NCI-H187 treated with DMSO at 0.1 percent for 48 hours (cell line): ENCODE measurements around the gene DHX29.

Source experiments
- DNase-seq: peaks from one replicate; lab custom pipeline; 2025; lab: John Stamatoyannopoulos, UW

Gene DHX29

DNA sequence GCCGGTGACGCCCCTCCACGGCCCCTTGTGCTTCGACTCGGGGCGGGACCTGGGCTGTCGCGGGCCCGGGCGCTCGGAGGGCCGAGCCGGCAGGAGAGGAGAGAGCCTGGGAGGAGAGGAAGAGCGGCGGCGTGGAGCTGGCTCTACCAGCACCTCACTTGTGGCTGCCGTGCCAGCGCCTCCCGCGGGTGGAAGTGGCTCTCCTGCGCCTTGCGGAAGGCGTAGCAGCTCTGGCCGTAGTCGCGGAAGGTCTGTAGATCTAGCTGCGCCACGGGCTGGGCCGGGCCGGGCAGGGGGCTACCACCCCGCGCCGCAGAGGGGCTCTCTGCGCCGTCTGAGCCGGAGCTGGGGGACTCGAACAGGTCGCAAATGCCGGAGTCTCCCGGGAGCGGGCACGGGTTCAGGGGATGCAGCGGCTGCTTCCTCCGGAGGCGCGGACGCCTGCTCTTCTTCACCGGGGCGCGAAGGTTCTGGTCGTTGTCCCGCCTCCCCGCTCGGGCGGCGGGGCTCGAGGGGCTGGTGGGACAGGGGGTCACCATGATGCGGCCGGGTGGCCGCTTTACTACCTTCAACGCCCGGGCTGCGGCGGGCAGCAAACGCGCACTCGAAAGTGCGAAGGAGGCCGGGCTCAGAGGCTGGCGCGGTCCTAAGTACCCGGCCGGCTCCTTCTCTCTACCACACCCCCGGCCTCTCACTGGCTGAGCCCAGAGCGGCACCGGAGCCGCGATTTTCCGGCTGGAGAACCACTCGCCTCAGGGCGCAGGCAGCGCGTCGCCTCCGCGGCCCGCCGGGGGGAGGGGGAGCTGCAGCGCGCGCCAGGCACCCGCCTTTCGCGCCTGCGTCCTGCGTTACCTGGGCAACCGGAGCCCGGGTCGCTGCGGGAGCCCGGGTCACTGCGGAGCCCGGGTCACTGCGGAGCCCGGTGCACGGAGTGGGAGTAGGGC lies 74.2 kb downstream of the DHX29 start, which contains the start of gene CCNO:
CCNO (minus strand) TSS at position 624 of the 944 bp plus-strand sequence; CDS start at position 539, 85 bp downstream.
- peak; percentile 66 for DNase-seq

- DNase-seq, result no peak
Measured at GRCh38 chr5:55232271-55232984, 75.1 kb downstream of the DHX29 start.

GRCh38 chr5:55231919-55232270 lies 75.6 kb downstream of the DHX29 start:
- no peak for DNase-seq

GRCh38 chr5:55231029-55231918 lies 76.2 kb downstream of the DHX29 start:
- DNase-seq, result no peak

DNA sequence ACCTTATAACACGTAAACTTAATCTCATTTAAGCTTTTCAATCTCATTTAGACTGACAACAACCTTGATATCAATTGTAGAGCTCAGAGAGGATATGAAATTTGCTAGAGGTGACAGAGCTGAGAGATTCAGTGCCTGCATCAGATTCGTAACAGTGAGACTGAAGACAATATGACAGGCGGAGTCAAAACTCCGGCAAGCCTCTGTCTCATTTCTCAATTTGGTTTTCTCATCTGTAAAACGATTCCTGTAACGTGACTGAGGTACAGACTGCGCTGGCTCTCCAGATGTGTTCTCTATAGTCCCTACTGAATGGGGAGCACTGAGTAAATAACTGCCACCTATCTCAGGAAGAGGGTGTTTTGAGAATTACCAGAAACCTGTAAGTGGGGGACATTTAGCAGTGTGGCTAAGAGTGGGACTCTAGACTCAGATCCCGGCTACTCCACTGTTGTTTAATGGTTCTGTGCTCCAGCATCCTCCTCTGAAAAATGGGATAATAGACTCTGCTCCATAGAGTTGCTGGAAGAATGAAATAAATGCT lies 77.3 kb downstream of the DHX29 start:
- no peak for DNase-seq

DNA sequence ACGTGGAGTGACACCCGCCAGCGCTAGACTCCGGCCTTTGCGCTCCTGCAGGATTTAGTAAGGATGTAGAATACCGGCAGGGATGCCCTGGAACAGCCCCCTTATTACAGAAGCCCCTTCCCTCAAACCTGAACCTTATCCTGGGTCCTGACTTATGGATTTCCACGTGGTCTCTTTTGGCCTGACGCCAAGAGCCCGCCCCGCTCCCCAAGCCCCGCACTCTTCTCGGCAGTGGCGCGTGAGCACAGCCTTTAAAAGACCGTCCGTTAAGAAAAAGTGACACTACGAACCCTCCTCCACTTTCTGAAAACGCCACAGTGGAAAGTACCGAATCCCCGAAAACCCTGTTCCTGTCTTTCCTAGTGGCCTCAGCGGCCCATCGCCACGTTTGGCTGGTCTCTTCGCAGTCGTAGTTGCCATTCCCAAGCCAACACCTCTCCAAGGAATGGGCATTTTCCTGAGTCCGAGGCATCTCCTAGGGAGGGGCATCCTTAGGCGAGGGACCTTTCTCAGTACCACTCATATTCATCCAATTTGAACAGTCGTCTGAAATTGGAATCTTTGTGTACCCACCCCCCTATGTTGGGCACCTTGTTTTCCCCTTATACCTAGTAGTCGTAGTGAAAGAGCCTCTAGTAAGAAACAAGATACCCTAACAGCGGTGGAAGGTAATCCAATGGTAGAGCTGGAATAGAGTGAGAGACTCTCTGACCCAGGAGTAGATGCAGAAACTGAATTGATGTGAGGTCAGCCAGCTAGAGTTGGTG lies 79.6 kb downstream of the DHX29 start:
- no peak for DNase-seq

DNA sequence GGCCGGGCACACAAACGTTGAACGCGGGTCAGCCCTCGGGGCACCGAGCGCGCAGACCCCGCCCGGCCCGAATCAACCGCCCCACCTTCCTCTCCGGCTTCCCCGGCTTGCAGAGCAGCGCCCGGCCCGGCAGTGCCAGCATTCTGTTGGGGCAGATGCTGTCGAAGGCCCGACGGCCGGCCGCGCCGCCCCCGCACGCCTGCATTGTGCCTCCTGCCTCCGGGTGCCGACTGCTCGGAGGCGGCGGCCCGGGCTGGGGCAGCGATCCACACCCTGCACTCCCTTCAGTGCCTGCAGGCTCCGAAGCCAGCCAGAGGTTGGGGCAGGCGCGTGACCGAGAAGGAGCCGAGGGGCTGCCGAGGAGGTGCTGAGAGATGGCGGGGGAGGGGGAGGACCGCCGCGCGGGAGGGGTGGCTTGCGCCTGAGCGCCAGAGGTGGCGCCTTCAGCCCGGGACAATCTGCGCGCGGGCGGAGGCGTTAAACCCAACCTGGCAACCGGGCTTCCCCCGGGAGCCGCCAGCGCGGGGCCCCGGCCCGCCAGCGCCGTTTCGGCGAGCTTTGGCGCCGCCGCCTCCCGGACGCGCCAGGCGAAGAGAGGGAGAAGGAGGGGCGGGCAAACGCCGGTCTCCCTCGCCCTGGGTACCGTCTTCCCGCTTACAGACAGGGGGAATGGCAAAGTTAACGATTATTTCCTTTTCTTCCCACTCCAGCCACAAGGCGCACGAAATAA lies 80.4 kb downstream of the DHX29 start, which contains the start of gene MCIDAS:
MCIDAS (minus strand) TSS at position 382 of the 730 bp plus-strand sequence; CDS start at position 205, 177 bp downstream.
- no peak for DNase-seq

DNA sequence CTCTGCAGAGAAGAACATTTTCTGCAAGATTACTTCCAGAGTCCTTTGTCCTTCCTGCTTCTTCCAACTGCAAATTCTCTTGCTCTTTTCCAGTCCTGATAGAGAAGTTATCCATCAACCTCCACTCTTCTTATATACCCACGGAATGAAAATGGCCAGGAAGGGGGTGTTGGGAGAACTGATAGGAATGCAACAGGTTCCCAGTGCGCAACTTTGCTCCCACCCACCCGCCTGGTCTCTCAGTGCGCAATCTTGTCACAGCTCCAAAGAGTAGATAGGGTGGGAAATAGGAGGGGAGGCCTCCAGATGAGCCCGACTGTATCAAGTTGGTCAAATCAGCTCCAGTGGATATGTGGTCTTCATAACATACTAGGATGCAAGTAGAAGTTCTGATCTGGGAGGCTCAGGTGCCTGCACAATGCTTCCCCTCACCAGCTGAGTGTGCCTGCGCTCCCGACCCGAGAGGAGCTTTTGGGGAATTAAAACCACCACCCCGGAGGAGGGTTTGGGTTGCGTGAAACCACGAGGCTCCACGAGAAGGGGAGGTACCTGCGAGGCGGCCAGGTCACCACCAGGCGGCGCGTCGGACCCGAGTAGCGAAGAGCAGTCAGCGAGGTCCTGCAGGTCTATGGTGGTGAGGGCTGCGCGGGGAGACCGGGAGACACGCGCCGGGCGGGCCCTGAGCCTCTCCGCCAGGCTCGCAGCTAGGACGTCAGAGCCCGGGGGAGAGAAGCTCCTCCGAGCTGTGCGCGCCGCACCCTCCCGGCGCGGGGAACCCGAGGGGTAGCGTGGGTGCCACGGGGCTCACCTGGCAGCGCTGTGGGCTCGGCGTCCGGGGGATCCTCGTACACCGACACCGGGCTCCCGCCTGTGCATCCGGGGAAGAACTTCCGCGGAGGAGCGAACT lies 81.2 kb downstream of the DHX29 start:
- DNase-seq, result no peak

- no peak for DNase-seq
Measured at GRCh38 chr5:55225346-55225745, 82.1 kb downstream of the DHX29 start.

DNA sequence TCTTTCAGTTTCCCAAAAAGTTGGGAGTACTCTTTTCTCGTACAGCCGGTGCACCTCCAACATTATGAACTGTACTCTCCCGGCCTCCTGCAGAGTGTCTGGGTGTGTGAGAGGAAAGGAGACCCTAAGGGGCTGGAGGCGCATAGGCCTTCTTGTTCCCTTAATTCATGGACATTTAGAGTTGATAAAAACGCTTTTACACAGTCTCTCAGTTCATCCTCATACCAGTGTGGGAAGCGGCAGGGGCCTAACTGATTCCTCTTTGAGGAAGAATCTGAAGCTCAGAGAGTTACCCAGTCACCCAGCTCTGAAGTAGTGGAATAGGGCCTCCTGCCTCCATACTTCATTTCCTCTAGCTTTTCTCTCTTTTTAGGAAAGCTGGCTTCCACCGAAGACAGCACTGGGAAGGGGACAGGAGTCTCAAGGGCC lies 83.7 kb downstream of the DHX29 start:
- DNase-seq, result no peak

DNA sequence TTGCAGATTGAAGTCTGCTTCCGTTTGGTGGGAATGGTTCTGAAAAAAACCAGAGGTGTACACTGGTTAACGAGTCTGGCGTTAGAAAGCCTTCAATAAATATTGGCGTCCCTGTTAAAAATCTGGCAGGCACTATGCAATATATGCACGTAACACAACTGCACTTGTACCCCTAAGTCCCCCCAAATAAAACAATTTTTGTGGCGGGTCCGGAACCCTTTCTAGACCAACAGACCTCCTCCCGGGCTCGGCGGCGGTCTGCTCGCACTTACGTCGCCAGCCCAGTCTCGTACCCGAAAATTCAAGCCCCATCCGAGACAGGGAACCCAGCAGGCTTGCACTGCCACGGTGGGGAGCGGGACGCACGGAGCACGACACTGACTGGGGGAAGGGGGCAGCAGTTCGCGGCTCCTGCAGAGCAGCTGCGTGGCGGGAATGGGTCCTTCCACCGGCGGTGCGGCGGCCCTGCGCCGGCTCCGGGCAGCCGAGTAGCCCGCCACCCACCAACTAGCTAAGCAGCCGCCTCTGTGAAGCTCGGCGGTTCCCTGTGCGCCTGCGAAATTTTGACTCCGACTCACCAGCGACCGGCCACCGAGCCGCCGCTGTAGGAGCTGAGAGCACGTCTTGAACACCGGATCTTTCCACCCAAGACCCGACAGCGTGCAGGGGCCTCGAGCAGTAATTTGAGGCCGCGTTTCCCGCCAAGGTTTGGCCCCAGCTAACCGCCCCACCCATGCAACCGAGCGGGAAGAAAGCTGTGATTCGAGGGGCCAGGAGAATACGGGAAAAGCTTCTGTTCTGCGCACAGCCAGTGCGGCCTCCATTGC lies 84.3 kb downstream of the DHX29 start:
- DNase-seq, result no peak

DNA sequence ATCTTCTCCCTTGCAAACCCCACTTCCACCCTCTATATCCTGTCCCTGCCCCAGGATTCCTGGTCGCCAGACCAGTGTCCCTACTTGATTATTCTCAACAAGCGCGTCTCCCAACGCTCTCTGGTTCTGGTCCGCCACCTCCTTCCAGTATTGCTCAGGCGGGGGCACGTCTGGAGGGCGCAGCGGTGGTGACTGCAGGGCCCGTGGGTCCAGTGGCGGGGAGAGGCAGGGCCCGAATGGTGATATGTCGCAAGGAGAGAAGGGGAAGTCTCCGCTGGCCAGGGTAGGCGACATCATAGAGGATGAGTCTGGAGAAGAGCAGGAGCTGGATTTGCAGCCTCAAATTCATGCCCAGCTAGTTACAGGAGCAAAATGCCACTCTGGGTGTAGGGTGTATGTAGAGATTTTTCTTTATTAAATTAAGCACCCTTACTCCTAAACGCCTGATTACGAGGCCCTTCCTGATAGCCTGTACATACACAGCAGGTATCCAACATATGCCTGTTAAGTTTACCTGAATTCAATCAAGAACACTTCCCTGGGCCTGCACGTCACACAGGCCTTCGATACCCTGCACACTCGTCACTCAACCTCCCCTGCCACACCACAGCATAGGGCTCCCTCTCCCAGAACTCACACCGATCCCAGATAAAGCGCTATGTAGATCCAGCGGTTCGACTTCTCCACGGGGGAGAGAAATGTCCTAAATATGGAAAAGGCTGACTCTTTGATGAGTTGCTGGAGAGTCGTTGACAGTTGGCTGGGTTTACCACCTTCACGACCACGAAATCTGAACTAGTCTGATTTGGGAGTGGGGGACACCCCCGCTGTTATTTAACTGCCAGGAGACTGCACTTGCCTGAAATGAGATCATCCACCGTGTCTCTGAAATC lies 85.2 kb downstream of the DHX29 start:
- no peak for DNase-seq

DNA sequence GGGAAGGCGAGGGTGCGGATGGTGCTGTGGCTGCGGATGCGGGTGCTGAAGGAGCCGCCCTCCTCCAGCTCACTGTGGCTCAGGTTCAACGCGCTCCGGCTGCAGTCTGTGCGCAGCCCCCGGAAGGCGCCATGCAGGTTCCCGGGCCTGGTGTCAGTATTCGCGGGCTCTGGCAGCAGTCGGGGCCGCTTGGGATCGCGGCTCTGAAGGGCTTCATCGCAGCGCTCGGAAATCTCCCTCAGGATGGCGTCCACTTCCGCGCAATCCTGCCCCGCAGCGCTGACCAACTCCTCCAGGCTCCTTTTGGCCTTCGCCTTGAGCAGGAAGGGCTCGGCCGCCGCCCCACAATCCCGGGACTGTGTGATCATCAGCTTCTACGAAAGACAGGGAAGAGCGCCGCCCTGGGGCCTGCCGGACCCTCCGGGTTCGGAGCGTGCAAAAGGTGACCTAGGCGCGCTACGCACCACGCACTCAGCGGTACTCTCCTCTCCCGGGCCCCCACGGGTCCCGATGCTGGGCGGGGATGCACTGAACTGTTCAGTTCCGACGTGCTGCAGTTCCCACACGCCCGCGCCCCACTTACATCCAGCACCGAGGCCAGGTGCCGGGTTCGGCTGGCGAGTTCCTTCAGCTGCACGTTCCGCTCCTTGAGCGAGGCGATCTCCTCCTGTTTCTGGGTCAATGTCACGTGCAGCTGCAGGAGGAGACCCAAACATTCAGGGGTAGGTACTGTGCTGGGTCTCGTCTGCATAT lies 86.9 kb downstream of the DHX29 start:
- no peak for DNase-seq

- DNase-seq, result no peak
Measured at GRCh38 chr5:55219770-55220169, 87.7 kb downstream of the DHX29 start.

DNA sequence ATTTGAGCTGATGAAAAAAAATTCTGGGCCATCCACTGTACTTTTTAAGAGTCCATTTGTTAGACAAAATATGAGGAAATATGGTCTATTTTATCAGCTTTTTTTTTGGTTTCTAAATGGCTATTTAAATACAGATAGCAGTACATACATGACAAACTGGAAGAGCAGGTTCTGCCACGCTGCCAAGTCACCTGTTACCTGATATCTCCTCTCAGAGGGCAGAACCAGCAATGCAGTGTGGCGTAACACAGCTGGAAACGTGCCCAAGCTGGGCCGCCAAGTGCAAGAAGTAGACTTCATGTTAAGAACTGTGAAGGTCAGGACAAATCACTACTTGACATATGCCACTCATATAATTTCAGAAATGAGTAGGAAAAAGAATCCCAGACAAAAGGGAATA lies 88.5 kb downstream of the DHX29 start:
- DNase-seq, result no peak

DNA sequence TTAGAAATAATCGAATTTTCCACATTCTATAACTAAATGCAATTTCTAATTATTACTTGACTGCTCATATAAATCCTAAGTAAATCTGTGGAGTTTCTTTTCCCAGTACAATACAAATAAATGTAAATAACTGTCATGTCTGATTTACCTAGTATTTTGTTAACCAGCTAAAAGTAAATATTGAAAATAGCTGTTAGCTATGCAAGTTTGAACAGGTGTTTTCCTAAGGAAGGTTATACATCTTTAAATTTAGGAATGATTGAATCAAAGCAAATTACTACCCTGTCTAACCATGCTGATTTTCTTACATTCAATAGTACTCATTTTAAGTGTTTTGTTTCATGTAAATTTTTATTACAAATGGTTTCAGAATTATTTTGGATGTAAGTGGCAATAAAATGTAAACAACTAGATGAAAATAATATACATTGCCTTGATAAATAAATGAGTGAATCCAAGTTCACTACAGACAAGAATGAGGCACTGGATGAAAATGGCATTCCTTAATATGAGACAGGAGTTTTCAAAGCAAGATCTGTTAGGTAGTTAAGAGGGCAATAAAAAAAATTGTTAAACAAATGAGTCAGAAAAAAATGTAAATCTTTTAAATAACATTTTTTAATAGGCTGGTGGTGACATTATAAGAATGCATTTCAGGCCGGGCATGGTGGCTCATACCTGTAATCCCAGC lies 96.2 kb downstream of the DHX29 start:
- DNase-seq, result no peak
